Endodermal cell (in vitro differentiated cells): ENCODE results near the gene SDK2. TPM values are rescaled to one million over a fixed set of nuclear protein-coding genes. Genes with fewer than 3 reads are reported as not detected.

Source experiments
- DNase-seq: peaks from one replicate; pipeline ENCODE4 v3.0.0-alpha.2; 2017
- H3K27ac ChIP-seq: 2 replicates; pipeline ENCODE4 v1.5.1; 2013; ENCODE audit warnings: mild to moderate bottlenecking, low read depth, low read length, moderate library complexity
- H3K27me3 ChIP-seq: 2 replicates; pipeline ENCODE4 v1.6.1; 2013; ENCODE audit warnings: mild to moderate bottlenecking, low read length, moderate library complexity; ENCODE audit not compliant: insufficient read depth, control insufficient read depth, poor library complexity, severe bottlenecking
- H3K36me3 ChIP-seq: 2 replicates; pipeline ENCODE4 v1.7.0; 2013; ENCODE audit warnings: mild to moderate bottlenecking, low read length, moderate library complexity; ENCODE audit not compliant: control insufficient read depth, insufficient read depth
- H3K4me1 ChIP-seq: one replicate; pipeline ENCODE4 v1.7.0; 2013; ENCODE audit warnings: low read length; ENCODE audit not compliant: control insufficient read depth, insufficient read depth
- H3K4me3 ChIP-seq: 2 replicates; pipeline ENCODE4 v1.5.1; 2013; ENCODE audit warnings: mild to moderate bottlenecking, low read length, moderate library complexity
- H3K9ac ChIP-seq: 2 replicates; pipeline ENCODE4 v1.6.1; 2013; ENCODE audit warnings: mild to moderate bottlenecking, low read length, moderate library complexity; ENCODE audit not compliant: poor library complexity, severe bottlenecking; ENCODE audit errors: extremely low read depth
- H3K9me3 ChIP-seq: 2 replicates; pipeline ENCODE4 v1.6.1; 2013; ENCODE audit warnings: mild to moderate bottlenecking, low read length, moderate library complexity; ENCODE audit not compliant: control insufficient read depth
- H3K27ac Mint-ChIP-seq: 2 replicates; pipeline ENCODE4 v1.8.0; 2020; ENCODE audit warnings: mixed read lengths
- H3K27me3 Mint-ChIP-seq: 2 replicates; pipeline ENCODE4 v1.8.0; 2021; ENCODE audit warnings: mild to moderate bottlenecking, mixed read lengths; ENCODE audit not compliant: insufficient read depth
- H3K36me3 Mint-ChIP-seq: 2 replicates; pipeline ENCODE4 v1.8.0; 2020; ENCODE audit warnings: low read depth, mixed read lengths
- H3K4me1 Mint-ChIP-seq: 2 replicates; pipeline ENCODE4 v1.8.0; 2020; ENCODE audit warnings: mixed read lengths
- H3K4me3 Mint-ChIP-seq: 2 replicates; pipeline ENCODE4 v1.8.0; 2020; ENCODE audit warnings: mild to moderate bottlenecking, moderate library complexity, mixed read lengths
- H3K9me3 Mint-ChIP-seq: 2 replicates; pipeline ENCODE4 v1.8.0; 2020; ENCODE audit warnings: mild to moderate bottlenecking, mixed read lengths
- CTCF ChIP-seq: fragments of 200-600 bp; sonication (generic); conservative IDR thresholded peaks from 2 replicates; pipeline ENCODE4 v1.5.0; 2021; ENCODE audit warnings: antibody characterized with exemption, mild to moderate bottlenecking
- WGBS, 2 experiments: methylation state at CpG; one replicate each; pipeline versions ENCODE4 v1.1.5 to v1.1.7; 2013; ENCODE audit warnings: missing lambda C conversion rate in 2 of 2, mixed read lengths in 1 of 2; ENCODE audit not compliant: insufficient coverage in 1 of 2, insufficient read length in 1 of 2; 5-methylcytosine and 5-hydroxymethylcytosine counted together
- total RNA-seq, 2 donors: library from RNA; stranded (reverse); fragmentation: NEBNext Ultra II Directional in 1 of 2; extraction: Animal tissue kit (Norgen Biotek cat#: 25700) in 1 of 2; gene quantifications; 2 replicates in 1 of 2; 3 replicates in 1 of 2; pipeline ENCODE4 v1.2.1, GENCODE V29; 2021

SDK2 gene
- total RNA-seq, 2 donors from 2014 or later, result 5.9 to 7.0 TPM

- Mint-ChIP-seq H3K27me3 (no peaks in the 10 kb centered on the region), H3K27ac (no peak overlapping the region), H3K9me3 (no peaks in the 10 kb centered on the region), H3K4me1 (peaks cover 5% of the 10 kb centered on the region), H3K4me3 (no peak overlapping the region), H3K36me3 (no peaks in the 10 kb centered on the region)
- no peak overlapping the region for H3K9ac ChIP-seq
- no peak overlapping the region for H3K27ac ChIP-seq
- 89 to 93% methylated on average over 9 to 15 of the region's 15 CpGs for WGBS, 2 experiments
- no peaks in the 10 kb centered on the region for H3K36me3 ChIP-seq
- no peaks in the 10 kb centered on the region for H3K9me3 ChIP-seq
- TF ChIP-seq CTCF, result no peak
- no peaks in the 10 kb centered on the region for H3K27me3 ChIP-seq
- peaks cover 3% of the 10 kb centered on the region for H3K4me1 ChIP-seq
- no peak overlapping the region for H3K4me3 ChIP-seq
- DNase-seq, result no peak
These were observed 119.1 kb downstream of the SDK2 start for GRCh38 chr17:73524941-73525679.

DNA sequence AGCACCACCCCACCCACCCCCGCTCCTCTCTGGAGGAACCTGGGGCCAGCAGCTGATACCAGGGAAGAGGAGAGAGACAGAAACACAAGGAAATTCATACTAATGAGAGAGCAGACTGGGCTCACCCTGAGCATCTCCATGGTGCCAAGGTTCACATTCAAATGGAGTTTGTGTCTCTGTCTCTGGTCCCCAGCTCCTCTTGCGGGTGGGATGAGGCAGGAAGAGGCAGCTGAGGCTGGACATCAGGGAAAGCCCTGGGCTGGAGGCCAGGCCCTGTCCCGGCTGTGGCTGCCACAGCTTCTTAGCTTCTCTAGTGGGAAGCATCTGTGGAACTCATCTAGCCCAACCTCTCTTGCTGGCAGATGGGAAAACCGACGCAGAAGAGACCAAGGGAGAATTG, 121.5 kb downstream of the SDK2 start:
- Mint-ChIP-seq H3K9me3 (no peaks in the 10 kb centered on the region), H3K27me3 (no peaks in the 10 kb centered on the region), H3K4me3 (no peak overlapping the region), H3K27ac (no peak overlapping the region), H3K36me3 (no peaks in the 10 kb centered on the region), H3K4me1 (peaks cover 2% of the 10 kb centered on the region)
- H3K9me3 ChIP-seq, result no peaks in the 10 kb centered on the region
- no peak overlapping the region for H3K9ac ChIP-seq
- no peak overlapping the region for H3K27ac ChIP-seq
- DNase-seq, result no peak
- TF ChIP-seq CTCF, result no peak
- H3K36me3 ChIP-seq, result no peaks in the 10 kb centered on the region
- no peaks in the 10 kb centered on the region for H3K27me3 ChIP-seq
- H3K4me3 ChIP-seq, result no peak overlapping the region
- 91 to 97% methylated on average over 4 to 5 of the region's 5 CpGs for WGBS, 2 experiments
- H3K4me1 ChIP-seq, result no peaks in the 10 kb centered on the region

- peaks cover 2% of the 10 kb centered on the region for H3K4me1 Mint-ChIP-seq
- Histone ChIP-seq H3K27ac (no peak overlapping the region), H3K27me3 (no peaks in the 10 kb centered on the region), H3K4me3 (no peak overlapping the region), H3K9me3 (no peaks in the 10 kb centered on the region), H3K9ac (no peak overlapping the region), H3K36me3 (no peaks in the 10 kb centered on the region), H3K4me1 (no peaks in the 10 kb centered on the region)
- H3K27me3 Mint-ChIP-seq, result peaks cover 3% of the 10 kb centered on the region
- no peak overlapping the region for H3K27ac Mint-ChIP-seq
- H3K9me3 Mint-ChIP-seq, result no peaks in the 10 kb centered on the region
- 84 to 94% methylated on average over 6 of the region's 6 CpGs for WGBS, 2 experiments
- no peak overlapping the region for H3K4me3 Mint-ChIP-seq
- H3K36me3 Mint-ChIP-seq, result no peaks in the 10 kb centered on the region
- no peak for TF ChIP-seq CTCF
- no peak for DNase-seq
These were observed 122.1 kb downstream of the SDK2 start for GRCh38 chr17:73522107-73522506.
